NCI-H128 (cell line): ENCODE measurements around the gene EHHADH.

Source experiments
- DNase-seq: peaks from one replicate; lab custom pipeline; 2025; ENCODE audit not compliant: unreplicated experiment; lab: John Stamatoyannopoulos, UW

The EHHADH gene

GRCh38 chr3:185199206-185199605 is 54.6 kb downstream of the EHHADH start:
- no peak for DNase-seq

DNA sequence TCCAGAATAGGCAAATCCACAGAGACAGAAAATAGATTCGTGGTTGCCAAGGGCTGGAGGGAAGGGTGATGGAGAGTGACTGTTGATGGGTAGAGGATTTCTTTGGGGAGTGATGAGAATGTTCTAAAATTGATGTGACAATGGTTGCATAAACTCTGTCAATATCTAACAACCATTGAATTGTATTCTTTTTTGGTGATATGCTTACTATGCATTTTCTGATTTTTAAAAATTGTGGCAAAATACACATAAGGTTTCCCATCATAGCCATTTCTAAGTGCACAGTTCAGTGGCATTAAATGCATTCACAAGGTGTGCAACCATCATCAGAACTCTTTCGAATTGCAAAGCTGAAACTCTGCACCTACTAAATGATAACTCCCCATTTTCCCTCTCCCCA is 56.8 kb downstream of the EHHADH start:
- DNase-seq: no peak

GRCh38 chr3:185195652-185196051 is 58.2 kb downstream of the EHHADH start:
- DNase-seq: no peak

GRCh38 chr3:185188816-185189215 is 65.0 kb downstream of the EHHADH start:
- DNase-seq: no peak

- no peak for DNase-seq
These were observed 66.5 kb downstream of the EHHADH start for GRCh38 chr3:185187391-185187790.

DNA sequence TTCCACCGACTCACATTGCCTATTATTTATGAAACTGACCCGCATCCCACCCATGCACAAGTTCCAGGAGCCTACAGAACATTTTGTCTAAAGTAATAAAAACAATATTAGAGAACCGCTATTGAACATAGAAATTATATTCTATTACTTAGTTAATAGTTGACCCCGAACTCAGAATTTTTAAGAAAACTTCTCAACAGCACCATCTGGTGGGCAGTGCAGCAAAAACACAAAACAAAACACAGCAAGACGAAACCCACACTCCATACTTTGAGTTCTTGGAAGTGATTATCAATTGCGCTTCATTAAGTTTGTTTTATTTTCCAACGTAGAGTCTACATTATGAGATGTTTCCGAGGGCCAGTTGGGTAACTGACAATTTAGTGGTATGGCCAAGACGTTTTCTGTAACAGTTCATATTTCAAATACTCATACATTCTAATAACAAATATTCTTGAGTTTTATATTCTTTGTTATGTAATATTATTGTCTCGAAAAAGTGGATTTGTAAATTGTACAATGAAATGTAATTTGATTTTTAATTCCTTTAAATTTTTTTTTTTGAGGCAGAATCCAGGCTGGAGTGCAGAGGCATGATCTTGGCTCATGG is 77.0 kb downstream of the EHHADH start:
- DNase-seq: peak; percentile 18

- DNase-seq: no peak
These were observed 78.4 kb downstream of the EHHADH start for GRCh38 chr3:185175370-185175987.

- no peak for DNase-seq
These were observed 81.5 kb downstream of the EHHADH start for GRCh38 chr3:185172086-185173049.

GRCh38 chr3:185164428-185165217 is 89.2 kb downstream of the EHHADH start:
- DNase-seq: peak; percentile 5

GRCh38 chr3:185162634-185163033 is 91.2 kb downstream of the EHHADH start:
- no peak for DNase-seq

GRCh38 chr3:185161761-185162160 is 92.1 kb downstream of the EHHADH start:
- DNase-seq: no peak

DNA sequence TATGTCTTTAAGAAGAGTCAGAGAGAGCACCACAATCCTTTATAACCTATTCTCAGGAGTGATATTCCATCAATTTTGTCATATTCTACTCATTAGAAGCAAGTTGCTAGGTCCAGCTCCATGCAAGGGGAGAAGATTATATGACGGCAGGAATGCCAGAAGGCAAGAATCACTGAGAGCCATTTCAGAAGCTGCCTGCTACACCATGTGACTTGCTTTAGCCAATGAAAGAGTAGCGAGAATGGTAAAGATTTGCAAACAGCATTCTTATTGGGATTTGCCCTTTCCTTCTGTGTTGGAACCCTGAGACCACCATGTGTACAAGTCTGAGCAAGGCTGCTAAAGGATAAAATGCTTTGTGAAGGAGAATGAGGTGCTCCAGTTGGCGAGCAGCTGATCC is 96.5 kb downstream of the EHHADH start:
- no peak for DNase-seq

GRCh38 chr3:185155678-185156077 is 98.2 kb downstream of the EHHADH start:
- DNase-seq: no peak

DNA sequence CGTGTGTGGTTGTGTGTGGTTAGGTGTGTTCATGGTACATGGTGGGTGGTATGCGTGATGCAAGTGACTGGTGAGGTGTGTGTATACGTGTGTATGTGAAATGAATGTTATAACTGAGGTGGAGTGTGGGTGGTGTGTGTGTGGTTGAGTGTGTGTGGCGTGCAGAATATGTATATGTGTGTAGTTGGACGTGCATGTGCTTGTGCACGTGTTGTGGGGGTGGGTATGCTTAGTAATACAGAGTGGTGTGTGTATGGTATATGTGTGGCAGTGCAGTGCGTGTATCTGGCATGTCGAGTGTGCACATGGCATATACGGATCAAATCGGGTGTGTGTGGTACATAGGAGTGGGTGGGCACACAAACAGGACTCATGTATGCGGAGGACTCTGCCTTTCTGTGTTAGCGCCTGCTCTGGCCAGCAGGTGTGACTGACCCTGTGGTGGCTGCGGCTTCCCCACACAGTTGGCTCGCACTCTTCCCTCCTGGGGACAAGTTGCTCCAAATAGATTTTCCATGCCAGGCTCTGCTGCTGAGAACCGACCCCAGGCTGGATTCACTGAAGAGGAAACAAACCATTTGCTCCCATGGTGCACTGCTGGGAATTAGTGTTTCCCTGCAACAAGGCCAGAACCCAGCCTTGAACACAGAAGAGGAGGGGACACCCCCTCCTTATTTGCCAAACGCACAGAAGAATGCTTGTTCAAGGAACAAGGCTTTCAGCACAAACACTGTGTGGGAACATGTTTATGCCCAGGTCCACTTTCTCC is 99.8 kb downstream of the EHHADH start:
- no peak for DNase-seq

GRCh38 chr3:185153171-185153771 is 100.6 kb downstream of the EHHADH start:
- DNase-seq: no peak

DNA sequence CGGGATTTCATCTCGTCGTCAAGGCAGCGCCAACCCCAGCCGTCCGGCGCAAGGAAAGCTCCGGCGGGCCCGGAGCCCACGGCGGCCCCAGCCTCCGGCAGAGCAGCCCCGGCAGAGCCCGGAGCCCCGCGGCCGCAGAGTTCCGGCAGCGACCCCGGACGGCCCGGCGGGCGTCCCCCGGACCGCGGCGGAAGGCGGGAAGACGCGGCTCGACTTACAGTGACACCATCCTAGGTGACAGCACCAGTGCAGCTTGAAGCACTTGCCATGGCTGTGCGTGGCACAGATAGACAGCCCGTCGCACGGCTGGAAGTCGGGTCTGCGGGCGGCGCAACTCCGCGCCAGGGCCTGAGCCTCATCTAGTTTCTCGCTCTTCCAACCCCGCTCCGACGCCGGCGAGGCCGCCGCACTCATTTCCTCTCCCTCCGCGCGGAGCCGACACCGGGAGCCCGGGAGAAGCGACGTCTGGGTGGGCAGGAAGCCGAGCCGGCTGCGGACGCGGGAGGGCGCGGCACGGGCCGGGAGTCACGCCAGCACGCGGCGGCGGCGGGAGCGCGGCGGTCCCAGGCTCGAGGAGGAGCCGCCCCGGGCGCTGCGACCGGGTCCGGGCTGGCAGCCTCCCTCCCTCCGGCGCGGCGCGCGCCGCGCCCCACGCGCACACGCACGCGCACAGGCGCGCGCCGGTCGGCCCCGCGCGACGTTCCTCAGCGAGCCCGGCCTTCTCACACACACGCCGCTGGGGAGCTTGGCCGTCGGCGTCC is 101.3 kb downstream of the EHHADH start, which contains the start of gene C3orf70:
C3orf70 (minus strand) TSS at position 651 of the 761 bp plus-strand sequence; CDS start at position 414, 237 bp downstream.
- peak; percentile 36 for DNase-seq

- no peak for DNase-seq
These were observed 101.9 kb downstream of the EHHADH start for GRCh38 chr3:185151964-185152409.

DNA sequence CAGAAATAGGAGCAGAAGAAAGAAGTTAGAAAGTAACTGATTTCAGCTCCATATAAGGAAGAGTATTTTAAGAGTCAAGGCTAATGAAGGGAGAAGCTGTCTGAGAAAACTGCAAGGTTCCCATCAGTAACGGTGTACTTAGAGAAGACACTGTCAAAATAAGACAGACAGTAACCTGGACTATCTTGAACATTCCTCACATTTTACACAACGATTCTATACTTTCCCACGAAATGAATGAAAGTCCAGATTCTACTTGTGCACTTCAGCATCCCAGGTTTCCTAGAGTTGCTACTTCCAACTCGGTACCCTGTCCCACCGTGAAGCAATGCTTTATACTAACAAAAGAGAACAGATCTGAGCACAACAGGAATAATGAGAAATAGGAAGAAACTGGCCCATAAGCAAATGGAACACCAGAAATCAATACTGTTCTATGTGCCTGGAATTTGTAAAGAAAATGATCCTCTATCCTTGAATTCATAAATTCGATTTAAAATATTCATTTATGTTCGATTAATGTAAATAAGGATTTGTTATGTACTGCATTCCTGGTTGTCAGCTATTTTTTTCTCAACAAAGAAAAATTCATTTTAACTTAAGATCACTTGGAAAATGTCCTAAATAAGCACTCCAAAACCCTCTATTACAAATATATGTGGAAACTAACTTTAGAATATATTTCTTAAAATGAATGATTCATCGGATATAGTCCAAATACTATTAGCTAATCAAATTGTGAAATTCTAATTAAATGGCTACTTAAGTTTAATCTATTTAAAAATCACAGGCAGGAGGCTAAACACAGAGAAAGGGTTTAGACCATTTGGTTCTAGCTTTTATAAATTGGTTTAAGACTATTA is 102.5 kb downstream of the EHHADH start:
- no peak for DNase-seq
